Activated CD4-positive, alpha-beta T cell treated with anti-CD3 and anti-CD28 coated beads for 36 hours (primary cell): Measurements from ENCODE around the gene EFCAB8. TPM values are rescaled to one million over a fixed set of nuclear protein-coding genes. Genes with fewer than 3 reads are reported as not detected.
A peak's percentile ranks its signal among the peaks of the same experiment; 100 is the strongest.

Source experiments
- ATAC-seq: fragments of 200-7000 bp; cut with Tn5 transposase; one replicate; pipeline ENCODE4 v1.10.0; 2021; ENCODE audit warnings: mild to moderate bottlenecking, moderate library complexity
- CTCF ChIA-PET: fragments of 350-600 bp; sonication (Branson Sonifier 250); formaldehyde crosslinking; loops from one replicate; lab custom pipeline; 2021; ENCODE audit warnings: antibody characterized with exemption; lab: Charles Lee
- POLR2A ChIA-PET: fragments of 350-600 bp; sonication (Branson Sonifier 250); formaldehyde crosslinking; loops from one replicate; lab custom pipeline; 2021; ENCODE audit warnings: antibody characterized with exemption, inconsistent platforms; lab: Charles Lee
- DNase-seq: peaks from one replicate; pipeline ENCODE4 v3.0.0-alpha.2; 2020
- H3K27ac Mint-ChIP-seq: one replicate; pipeline ENCODE4 v1.8.0; 2021; ENCODE audit warnings: mixed read lengths
- H3K27me3 Mint-ChIP-seq: one replicate; pipeline ENCODE4 v1.8.0; 2021; ENCODE audit warnings: mixed read lengths
- H3K36me3 Mint-ChIP-seq: one replicate; pipeline ENCODE4 v1.8.0; 2021; ENCODE audit warnings: low read depth, mixed read lengths
- H3K4me1 Mint-ChIP-seq: one replicate; pipeline ENCODE4 v1.8.0; 2021; ENCODE audit warnings: mixed read lengths
- H3K4me3 Mint-ChIP-seq: one replicate; pipeline ENCODE4 v1.8.0; 2021; ENCODE audit warnings: mild to moderate bottlenecking, moderate library complexity, mixed read lengths
- H3K9me3 Mint-ChIP-seq: one replicate; pipeline ENCODE4 v1.8.0; 2021; ENCODE audit warnings: low read depth, mixed read lengths
- intact Hi-C, 2 experiments: fragments of 100-400 bp; cut with DNase I in 1 of 2; cut with micrococcal nuclease in 1 of 2; formaldehyde crosslinking; loops; one replicate each; pipeline versions ENCODE4 v1.14.2 to v1.15.1; 2022 to 2024; cut with DNase I, micrococcal nuclease
- total RNA-seq, 2 experiments: library from RNA; stranded (reverse); gene quantifications; one replicate each; pipeline ENCODE4 v1.2.3, GENCODE V29; 2021

EFCAB8 gene
- total RNA-seq, 2 experiments from 2014 or later: 0.37 to 0.40 TPM

DNA sequence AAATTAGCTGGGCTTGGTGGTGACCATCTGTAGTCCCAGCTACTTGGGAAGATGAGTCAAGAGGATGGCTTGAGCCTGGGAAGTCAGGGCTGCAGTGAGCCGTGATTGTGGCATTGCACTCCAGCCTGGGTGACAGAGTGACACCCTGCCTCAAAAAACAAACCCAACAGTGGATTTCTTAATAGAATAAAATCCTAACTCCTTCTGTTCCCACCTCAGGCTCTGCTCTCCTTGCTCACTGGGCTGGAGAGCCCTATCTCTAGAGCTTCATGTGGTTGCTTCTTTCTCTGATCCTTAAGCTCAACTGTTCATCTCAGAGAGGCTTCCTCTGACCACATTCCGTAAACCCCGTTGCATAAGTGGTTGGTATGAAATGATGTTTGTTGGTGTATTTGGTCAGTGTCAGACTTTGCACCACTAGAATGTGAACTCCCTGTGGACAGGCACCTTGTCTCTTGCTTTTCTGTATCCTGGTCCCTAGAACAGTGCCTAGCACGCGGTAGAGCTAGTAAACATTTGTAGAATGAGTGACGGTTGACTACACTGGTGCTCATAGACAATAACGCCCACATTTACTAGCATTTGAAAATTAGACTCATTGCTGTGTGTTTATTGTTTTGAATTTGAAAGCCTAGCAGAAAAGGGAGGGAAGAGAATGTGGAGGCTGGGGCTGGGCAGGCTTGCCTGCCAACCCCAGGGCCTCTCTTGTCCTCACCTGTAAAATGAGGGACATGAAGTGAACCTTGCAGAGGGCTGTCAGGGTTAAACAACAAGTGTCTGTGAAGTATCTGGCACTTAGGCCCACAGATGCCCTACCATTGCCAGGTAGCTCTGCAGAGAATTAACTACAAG, 34.8 kb upstream of the EFCAB8 start:
- peaks cover 55% of the 10 kb centered on the region for H3K4me1 Mint-ChIP-seq
- POLR2A ChIA-PET: interaction anchor here (0.5 to 0.7 kb wide), 2 partner anchors 10 to 565 kb away, joined by 3 to 9 read pairs; no protein-coding TSS in a partner anchor
- H3K9me3 Mint-ChIP-seq: no peaks in the 10 kb centered on the region
- ATAC-seq (no peak), DNase-seq (no peak)
- H3K4me3 Mint-ChIP-seq: no peak overlapping the region
- no peaks in the 10 kb centered on the region for H3K27me3 Mint-ChIP-seq
- intact Hi-C loops: no loop called here
- CTCF ChIA-PET: interaction anchor here (0.7 to 1.3 kb wide), 5 partner anchors 18 to 767 kb away, joined by 3 to 5 read pairs (median 3); no protein-coding TSS in a partner anchor
- H3K27ac Mint-ChIP-seq: peak overlapping the region; percentile 67
- H3K36me3 Mint-ChIP-seq: peaks cover 27% of the 10 kb centered on the region

DNA sequence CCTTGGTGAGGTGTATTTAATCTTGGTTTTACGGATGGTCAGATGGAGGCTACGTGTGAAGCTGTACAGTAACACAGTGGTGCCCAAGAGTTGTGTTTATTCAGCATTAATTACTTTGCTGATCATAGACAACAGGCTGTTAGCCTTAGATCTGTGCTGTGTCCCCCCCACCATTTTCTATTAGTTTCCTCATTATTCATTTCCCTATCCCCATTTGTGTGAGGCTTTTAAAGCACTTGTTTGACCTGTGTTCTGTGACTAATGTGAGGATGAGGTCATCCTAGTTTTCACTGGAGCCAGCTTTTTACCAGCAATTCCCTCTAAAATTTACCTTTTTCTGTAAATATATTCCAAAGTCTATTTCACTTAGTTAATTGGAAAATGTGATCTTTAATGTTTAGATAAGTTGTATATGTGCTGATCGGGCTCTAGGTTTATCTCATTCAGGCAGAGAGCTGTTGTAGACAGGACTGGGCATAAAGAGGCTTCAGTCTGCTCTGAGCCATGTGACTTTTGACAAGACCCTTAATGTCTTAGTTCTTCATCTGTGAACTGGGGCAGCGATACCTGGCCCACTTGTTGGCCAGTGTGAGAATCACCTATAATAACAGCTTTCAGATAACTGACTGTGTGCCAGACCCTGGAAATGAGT, 30.6 kb upstream of the EFCAB8 start:
- POLR2A ChIA-PET: no interaction called here
- Mint-ChIP-seq H3K4me1 (peaks cover 65% of the 10 kb centered on the region), H3K4me3 (no peak overlapping the region), H3K9me3 (no peaks in the 10 kb centered on the region), H3K27me3 (no peaks in the 10 kb centered on the region), H3K36me3 (peaks cover 58% of the 10 kb centered on the region), H3K27ac (peak overlapping the region; percentile 74)
- CTCF ChIA-PET: interaction anchor here (0.7 to 2.2 kb wide), 2 partner anchors 16 to 35 kb away, joined by 3 to 13 read pairs; no protein-coding TSS in a partner anchor
- DNase-seq (no peak), ATAC-seq (no peak)
- intact Hi-C loops: no loop called here

DNA sequence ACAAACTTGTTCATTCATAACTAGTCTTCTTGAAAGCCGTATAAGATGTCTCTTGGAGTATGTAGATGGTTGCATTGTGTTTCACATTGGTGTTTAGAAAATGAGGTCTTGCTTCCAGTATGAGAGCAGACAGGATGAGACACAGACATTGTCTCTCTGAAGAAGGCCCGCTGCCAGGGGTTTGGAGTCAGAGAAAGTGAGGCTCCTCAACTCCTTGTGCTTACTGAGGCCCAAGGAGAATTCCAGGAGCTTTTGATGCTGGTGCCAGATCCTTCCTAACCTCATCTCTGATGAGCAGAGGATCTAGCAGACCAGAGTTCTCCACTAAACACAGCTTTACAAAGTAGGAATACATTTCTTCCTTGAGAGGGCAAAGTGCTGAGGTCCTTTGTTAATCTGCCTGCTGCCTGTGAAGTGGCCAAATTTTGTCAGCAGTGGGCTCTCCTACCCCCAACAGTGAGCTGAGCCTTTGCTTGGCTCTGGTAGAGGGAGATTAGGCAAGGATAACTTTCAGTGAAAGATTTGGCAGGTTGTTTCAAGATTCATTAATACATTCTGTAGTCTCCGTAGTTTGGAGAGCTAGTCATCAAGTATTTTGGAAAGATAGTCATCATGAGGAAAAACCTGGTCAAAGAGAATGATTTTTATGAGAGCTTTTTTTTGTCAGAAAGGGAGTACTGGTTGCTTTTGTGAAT, 29.3 kb upstream of the EFCAB8 start:
- CTCF ChIA-PET: interaction anchor here (0.6 to 2.2 kb wide), 6 partner anchors 8 to 51 kb away, joined by 4 to 13 read pairs (median 4); partner anchors contain the start of gene MAPRE1
- H3K9me3 Mint-ChIP-seq: no peaks in the 10 kb centered on the region
- H3K27ac Mint-ChIP-seq: peak overlapping the region; percentile 32
- no peak overlapping the region for H3K4me3 Mint-ChIP-seq
- peaks cover 58% of the 10 kb centered on the region for H3K36me3 Mint-ChIP-seq
- POLR2A ChIA-PET: interaction anchor here (0.8 to 1.0 kb wide), 2 partner anchors 9 to 28 kb away, joined by 3 read pairs; partner anchors contain the start of gene MAPRE1
- DNase-seq (no peak), ATAC-seq (no peak)
- intact Hi-C loops: loop anchor here in 1 of 2 experiments (5.0 kb wide), 1 partner anchor 37 kb away; no protein-coding TSS in a partner anchor
- no peaks in the 10 kb centered on the region for H3K27me3 Mint-ChIP-seq
- H3K4me1 Mint-ChIP-seq: peaks cover 58% of the 10 kb centered on the region

DNA sequence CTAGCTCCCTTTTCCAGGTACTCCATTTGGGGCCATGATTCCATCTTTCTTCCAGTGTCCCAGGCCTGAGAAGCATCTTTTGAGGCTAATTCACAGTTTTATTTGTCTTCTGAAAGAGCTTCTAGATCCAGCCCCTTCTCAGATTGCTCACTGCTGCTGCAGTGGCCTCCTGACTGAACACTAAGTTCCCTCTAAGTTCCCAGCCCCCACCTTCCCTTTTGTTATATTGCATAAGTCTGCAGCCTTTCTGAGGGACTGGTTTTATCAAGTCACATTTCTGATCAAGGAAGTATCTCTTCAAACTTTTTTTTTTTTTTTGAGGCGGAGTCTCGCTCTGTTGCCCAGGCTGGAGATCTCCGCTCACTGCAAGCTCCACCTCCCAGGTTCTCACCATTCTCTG, 28.3 kb upstream of the EFCAB8 start:
- intact Hi-C loops: loop anchor here in 1 of 2 experiments (5.0 kb wide), 1 partner anchor 38 kb away; no protein-coding TSS in a partner anchor
- Mint-ChIP-seq H3K27me3 (no peaks in the 10 kb centered on the region), H3K4me1 (peaks cover 56% of the 10 kb centered on the region), H3K27ac (peak overlapping the region; percentile 26), H3K9me3 (no peaks in the 10 kb centered on the region), H3K36me3 (peaks cover 60% of the 10 kb centered on the region), H3K4me3 (no peak overlapping the region)
- POLR2A ChIA-PET: interaction anchor here (1.0 to 1.3 kb wide), 2 partner anchors 10 kb away, joined by 3 read pairs; partner anchors contain the start of gene MAPRE1
- CTCF ChIA-PET: interaction anchor here (0.6 to 2.2 kb wide), 6 partner anchors 9 to 93 kb away, joined by 3 to 13 read pairs (median 4); partner anchors contain the start of gene MAPRE1
- DNase-seq (no peak), ATAC-seq (peak; percentile 27)

DNA sequence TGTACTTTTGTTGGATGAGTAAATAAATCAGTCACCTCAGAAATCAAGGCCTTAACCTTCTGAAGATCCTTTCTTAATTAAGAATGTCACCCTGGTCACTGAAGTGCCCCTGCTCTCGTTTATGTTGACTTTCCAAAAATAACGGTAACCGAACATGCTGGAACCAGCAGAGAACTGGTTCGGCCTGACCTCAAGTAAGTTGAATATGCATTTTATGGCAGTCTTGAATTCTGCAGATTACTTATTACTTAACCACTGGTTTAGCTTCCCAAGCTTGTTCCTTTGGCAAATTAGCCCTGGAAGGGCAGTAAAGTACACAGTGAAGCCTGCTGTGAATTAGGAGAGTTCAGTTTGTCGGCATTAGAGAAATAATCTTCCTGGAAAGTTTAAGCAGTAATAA, 26.7 kb upstream of the EFCAB8 start:
- peaks cover 69% of the 10 kb centered on the region for H3K36me3 Mint-ChIP-seq
- peak overlapping the region; percentile 39 for H3K4me3 Mint-ChIP-seq
- peak overlapping the region; percentile 74 for H3K27ac Mint-ChIP-seq
- intact Hi-C loops: loop anchor here in 1 of 2 experiments (5.0 kb wide), 1 partner anchor 40 kb away; no protein-coding TSS in a partner anchor
- DNase-seq: no peak
- no peak for ATAC-seq
- peaks cover 59% of the 10 kb centered on the region for H3K4me1 Mint-ChIP-seq
- H3K27me3 Mint-ChIP-seq: no peaks in the 10 kb centered on the region
- ChIA-PET POLR2A (interaction anchor here (1.3 kb wide), 1 partner anchor 11 kb away, joined by 3 read pairs; no protein-coding TSS in a partner anchor), CTCF (no interaction called here)
- H3K9me3 Mint-ChIP-seq: no peaks in the 10 kb centered on the region

DNA sequence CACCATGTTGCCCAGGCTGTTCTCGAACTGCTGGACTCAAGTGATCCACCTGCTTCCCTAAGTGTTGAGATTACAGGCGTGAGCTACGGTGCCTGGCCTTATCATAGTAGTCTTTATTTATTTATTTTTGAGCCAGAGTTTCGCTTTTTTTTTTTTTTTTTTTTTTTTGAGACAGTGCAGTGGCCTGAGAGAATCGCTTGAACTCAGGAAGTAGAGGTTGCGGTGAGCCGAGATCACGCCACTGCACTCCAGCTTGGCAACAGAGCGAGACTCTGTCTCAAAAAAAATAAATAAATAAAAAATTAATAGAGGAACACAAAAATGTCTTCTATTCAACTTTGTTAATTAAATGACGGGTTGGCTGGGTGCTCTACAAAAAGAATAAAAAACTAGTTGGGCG, 26.1 kb upstream of the EFCAB8 start:
- H3K36me3 Mint-ChIP-seq: peaks cover 73% of the 10 kb centered on the region

DNA sequence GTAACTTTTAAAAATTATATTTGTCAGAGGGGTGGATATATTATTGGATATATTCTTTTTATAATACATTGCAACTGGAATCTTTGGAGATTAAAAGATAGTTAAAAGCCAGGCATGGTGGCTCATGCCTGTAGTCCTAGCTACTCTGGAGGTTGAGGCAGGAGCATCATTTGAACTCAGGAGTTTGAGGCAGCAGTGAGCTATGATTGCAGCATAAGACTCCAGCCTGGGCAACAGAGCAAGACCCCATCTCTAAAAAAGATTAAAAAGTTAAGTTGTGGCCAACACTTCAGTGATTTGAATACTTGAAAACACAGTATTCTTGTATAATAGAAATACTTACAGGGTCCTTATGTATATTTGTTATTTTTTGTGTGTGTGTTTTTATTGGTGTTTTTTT, 23.8 kb upstream of the EFCAB8 start:
- DNase-seq (no peak), ATAC-seq (no peak)
- Mint-ChIP-seq H3K36me3 (peaks cover 73% of the 10 kb centered on the region), H3K9me3 (no peaks in the 10 kb centered on the region), H3K27ac (no peak overlapping the region), H3K4me3 (no peak overlapping the region), H3K27me3 (no peaks in the 10 kb centered on the region), H3K4me1 (peaks cover 57% of the 10 kb centered on the region)
- intact Hi-C loops: loop anchor here in 1 of 2 experiments (5.0 kb wide), 1 partner anchor 43 kb away; no protein-coding TSS in a partner anchor
- POLR2A ChIA-PET: no interaction called here
- CTCF ChIA-PET: no interaction called here

More for the DNA sequence above, 26.1 kb upstream of the EFCAB8 start:
- Mint-ChIP-seq H3K4me3 (peak overlapping the region; percentile 39), H3K27ac (peak overlapping the region; percentile 70), H3K27me3 (no peaks in the 10 kb centered on the region), H3K4me1 (peaks cover 57% of the 10 kb centered on the region), H3K9me3 (no peaks in the 10 kb centered on the region)
- ChIA-PET POLR2A (interaction anchor here (0.9 kb wide), 1 partner anchor 13 kb away, joined by 3 read pairs; no protein-coding TSS in a partner anchor), CTCF (interaction anchor here (1.1 kb wide), 1 partner anchor 159 kb away, joined by 3 read pairs; the partner anchor contains the start of gene C20orf203)
- intact Hi-C loops: loop anchor here in 1 of 2 experiments (5.0 kb wide), 1 partner anchor 40 kb away; no protein-coding TSS in a partner anchor
- peak; percentile 73 for ATAC-seq
- DNase-seq: peak; percentile 59

DNA sequence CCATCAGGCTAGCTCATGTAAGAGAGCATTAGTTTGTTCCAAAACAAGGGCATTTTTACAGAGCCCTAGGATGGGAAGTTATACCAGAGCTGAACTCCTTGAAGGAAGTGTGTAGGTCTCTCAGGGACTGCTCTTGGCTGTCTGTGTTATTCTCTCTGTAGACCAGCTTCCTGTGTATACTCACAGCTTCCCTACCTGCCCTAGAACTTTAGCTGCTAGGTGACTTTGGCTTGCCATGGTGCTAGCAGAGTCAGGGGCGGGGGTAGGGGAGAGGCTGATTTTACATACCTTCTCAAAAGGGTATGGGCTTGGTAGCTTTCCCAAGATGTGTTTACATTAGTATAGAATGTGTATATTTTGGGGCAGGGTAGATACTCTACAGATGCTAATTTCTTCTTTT, 21.6 kb upstream of the EFCAB8 start:
- no peaks in the 10 kb centered on the region for H3K27me3 Mint-ChIP-seq
- ChIA-PET POLR2A (no interaction called here), CTCF (interaction anchor here (1.2 to 1.9 kb wide), 3 partner anchors 16 to 59 kb away, joined by 4 to 5 read pairs (median 4); no protein-coding TSS in a partner anchor)
- ATAC-seq: no peak
- intact Hi-C loops: no loop called here
- H3K27ac Mint-ChIP-seq: no peak overlapping the region
- H3K4me1 Mint-ChIP-seq: peaks cover 55% of the 10 kb centered on the region
- no peaks in the 10 kb centered on the region for H3K9me3 Mint-ChIP-seq
- DNase-seq: no peak
- no peak overlapping the region for H3K4me3 Mint-ChIP-seq
- peaks cover 64% of the 10 kb centered on the region for H3K36me3 Mint-ChIP-seq

DNA sequence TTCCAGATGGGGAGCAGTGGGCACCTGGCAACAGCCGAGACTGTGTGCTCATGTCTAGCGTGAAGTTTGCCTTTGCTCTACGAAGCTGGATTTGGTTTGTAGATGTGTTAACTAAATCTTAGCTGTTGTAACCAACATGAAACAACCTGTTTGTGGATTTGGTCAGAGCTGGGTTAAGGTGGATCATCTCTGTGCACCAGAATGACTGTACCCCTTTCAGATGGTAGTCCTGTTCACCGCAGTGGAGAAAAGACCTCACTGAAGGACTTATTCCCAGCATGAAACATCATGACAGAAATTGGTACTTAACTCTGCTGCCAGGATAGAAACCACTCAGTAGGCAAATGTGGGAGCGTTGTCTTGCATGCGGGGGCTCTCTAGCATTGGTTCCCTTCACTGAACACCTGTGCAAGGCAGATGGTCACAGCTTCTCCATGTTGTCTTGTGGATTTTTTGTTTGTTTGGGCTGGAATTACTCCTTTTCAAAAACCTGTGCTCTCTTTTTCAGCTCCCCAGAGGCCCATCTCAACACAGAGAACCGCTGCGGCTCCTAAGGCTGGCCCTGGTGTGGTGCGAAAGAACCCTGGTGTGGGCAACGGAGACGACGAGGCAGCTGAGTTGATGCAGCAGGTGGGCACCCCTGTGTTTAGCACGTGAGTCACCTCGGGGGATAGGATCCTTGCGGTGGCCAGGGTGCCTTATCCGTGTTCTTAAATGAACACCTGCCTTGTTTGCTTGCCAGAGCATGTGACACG, 19.3 kb upstream of the EFCAB8 start:
- intact Hi-C loops: loop anchor here in 1 of 2 experiments (1.0 kb wide), 1 partner anchor 19 kb away; no protein-coding TSS in a partner anchor
- CTCF ChIA-PET: interaction anchor here (0.8 to 1.1 kb wide), 3 partner anchors 15 to 47 kb away, joined by 3 to 4 read pairs (median 3); no protein-coding TSS in a partner anchor
- Mint-ChIP-seq H3K4me3 (no peak overlapping the region), H3K27ac (peak overlapping the region; percentile 72), H3K36me3 (peaks cover 67% of the 10 kb centered on the region), H3K4me1 (peaks cover 52% of the 10 kb centered on the region), H3K27me3 (no peaks in the 10 kb centered on the region), H3K9me3 (no peaks in the 10 kb centered on the region)
- peak; percentile 47 for DNase-seq
- POLR2A ChIA-PET: interaction anchor here (0.6 to 0.7 kb wide), 2 partner anchors 20 to 1745 kb away, joined by 3 to 4 read pairs; partner anchors contain the start of gene MAPRE1
- peak; percentile 90 for ATAC-seq

DNA sequence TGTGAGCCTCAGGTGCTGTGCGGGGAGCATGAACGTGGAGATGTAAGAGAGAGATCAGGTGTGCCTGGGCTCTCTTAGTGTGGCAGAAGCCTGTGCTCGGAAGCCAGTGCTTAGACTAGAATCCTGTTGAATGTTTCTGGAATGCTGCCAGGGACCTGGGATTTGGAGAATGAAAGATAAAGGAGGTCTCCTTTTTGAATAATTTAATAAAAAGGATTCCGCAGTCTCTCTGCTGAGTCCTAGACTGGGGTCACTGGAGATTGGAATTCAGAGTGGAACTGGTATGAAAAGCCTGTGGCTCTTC, 18.8 kb upstream of the EFCAB8 start:
- no peak overlapping the region for H3K4me3 Mint-ChIP-seq
- CTCF ChIA-PET: interaction anchor here (1.1 kb wide), 1 partner anchor 19 kb away, joined by 4 read pairs; no protein-coding TSS in a partner anchor
- H3K4me1 Mint-ChIP-seq: peaks cover 56% of the 10 kb centered on the region
- H3K9me3 Mint-ChIP-seq: no peaks in the 10 kb centered on the region
- peak overlapping the region; percentile 72 for H3K27ac Mint-ChIP-seq
- ATAC-seq (no peak), DNase-seq (no peak)
- POLR2A ChIA-PET: no interaction called here
- intact Hi-C loops: loop anchor here in 1 of 2 experiments (1.0 kb wide), 1 partner anchor 20 kb away; no protein-coding TSS in a partner anchor
- H3K36me3 Mint-ChIP-seq: peaks cover 68% of the 10 kb centered on the region
- H3K27me3 Mint-ChIP-seq: no peaks in the 10 kb centered on the region
